ENCODE measurements around the gene SMPD2.

The SMPD2 gene

DNA sequence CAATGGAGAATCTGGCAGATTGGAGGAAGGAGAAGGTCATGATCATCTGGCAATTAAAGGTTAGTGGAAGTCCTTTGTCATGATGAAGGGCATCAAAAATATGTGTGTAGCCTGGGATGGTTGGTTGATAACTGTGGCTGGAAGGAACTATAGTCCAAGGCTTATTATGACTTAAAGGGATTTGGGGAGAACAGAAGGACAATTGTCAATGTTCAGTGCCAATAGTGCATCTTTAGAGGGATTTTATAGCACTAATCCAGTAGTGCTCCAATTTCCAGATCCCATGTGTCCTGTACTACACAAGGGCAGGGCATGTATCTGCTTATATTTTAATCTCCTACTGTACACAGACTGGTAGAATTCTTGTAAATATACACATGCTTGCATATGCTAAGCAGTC, 47.5 kb downstream of the SMPD2 start:
- DNase-seq = no peak

GRCh38 chr6:109490713-109491112, 50.2 kb downstream of the SMPD2 start:
- DNase-seq = no peak

DNA sequence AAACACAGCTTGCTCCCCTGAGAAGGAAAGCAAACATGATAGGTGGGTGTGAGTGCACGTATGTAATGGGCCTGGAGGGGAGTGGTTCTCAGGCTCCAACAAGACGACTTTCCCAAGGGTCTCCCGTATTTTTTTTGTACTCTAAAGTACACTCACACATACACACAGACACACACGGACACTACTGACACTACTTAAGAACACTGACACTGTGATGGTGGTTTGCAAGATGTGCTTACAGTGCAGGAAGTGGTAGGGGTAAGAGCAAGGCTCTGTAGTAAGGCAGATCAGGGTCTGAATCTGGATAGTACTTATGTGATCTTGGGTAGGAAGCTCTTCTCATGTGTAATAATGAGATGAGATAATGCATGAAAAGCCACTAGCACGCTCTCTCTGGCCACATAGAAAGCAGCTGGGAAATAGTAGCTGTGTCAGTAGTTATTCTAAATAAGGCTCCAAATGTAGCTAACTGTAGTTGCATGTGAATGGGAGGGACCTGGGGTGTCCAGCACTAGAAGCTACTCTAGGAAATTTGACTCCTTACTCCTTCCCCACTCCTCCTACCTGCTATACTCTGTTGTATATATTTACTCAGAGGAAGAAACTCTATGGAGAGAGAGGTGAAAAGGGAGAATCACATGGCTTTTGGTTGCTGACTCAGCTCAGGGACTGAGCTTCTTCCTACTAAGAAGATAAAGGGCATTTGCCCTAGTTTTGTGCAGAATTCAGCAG, 50.8 kb downstream of the SMPD2 start:
- no peak for DNase-seq

All from NCI-H2171 (cell line).